Measurements from ENCODE around the gene FGF14. TPM values are rescaled to one million over a fixed set of nuclear protein-coding genes. Genes with fewer than 3 reads are reported as not detected.

FGF14 gene
- total and polyA plus RNA-seq, 2 of the 4 experiments (the other 2 are of a cell fraction), result under 0.01 TPM; not detected in 1

DNA sequence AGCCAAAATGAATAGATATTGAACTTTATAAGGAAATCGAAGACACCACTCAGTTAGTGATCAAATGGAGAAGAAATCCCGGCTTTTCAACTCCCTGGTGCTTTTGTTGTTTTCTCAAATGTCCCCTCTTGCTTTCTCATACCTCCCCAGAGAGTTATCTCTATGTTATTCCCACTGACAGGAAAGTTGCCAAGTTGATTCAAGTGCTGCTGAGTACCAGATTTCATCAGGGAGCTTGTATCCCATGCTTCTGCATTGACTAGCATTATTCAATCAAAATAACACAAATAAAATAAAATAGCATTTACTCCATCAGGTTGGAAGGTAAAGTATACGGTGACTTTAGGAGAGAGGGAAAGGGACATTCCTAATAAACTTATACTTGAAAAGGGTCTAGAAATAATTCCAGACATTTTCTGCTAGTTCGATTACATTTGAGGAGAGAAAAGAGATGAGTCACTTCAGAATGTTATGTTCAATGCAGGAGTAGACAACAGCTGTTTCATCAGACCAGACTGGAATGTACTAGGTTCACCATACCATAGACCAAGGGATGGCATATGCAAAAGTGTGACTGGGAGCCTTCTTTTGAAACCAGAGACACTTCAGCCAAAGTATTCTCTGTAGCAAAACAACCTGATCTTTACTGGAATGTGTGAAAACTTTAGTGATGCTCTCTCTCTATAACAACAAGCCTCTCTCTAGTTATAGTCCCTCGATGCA lies 397.8 kb downstream of the FGF14 start:
- Histone ChIP-seq H4K5ac (ENCODE audit: low read depth, low read length) (no peak overlapping the region), H3K27ac (ENCODE audit: insufficient read depth, low read length) (no peak overlapping the region), H3K23ac (ENCODE audit: low read depth, low read length) (no peak overlapping the region), H2AK9ac (replicated peaks; ENCODE audit: low read depth, low read length, poor library complexity) (no peak overlapping the region), H3K14ac (replicated peaks; ENCODE audit: low read depth, low read length) (no peak overlapping the region), H2BK15ac (ENCODE audit: low read depth, low read length) (no peak overlapping the region), H3K56ac (ENCODE audit: extremely low read depth, insufficient read depth, low read length) (no peak overlapping the region), H2BK120ac (ENCODE audit: low read depth, low read length) (no peak overlapping the region), H3K9ac (ENCODE audit: low read depth, low read length) (no peak overlapping the region), H3K18ac (ENCODE audit: low read depth, low read length) (no peak overlapping the region), H2AFZ (replicated peaks; ENCODE audit: low read length, poor library complexity) (no peak overlapping the region), H2BK5ac (ENCODE audit: low read depth, low read length, poor library complexity, severe bottlenecking) (no peak overlapping the region), H3K9me1 (ENCODE audit: insufficient read depth, low read length) (no peaks in the 10 kb centered on the region), H3K79me1 (ENCODE audit: low read depth in 1 of 2, low read length in 2 of 2) (no peaks in the 10 kb centered on the region), H3K4me1 (ENCODE audit: control insufficient read depth, insufficient read depth, low read length) (no peaks in the 10 kb centered on the region), H3K4ac (ENCODE audit: low read depth, low read length) (no peak overlapping the region), H3K4me3 (ENCODE audit: insufficient read depth, low read depth, low read length) (no peak overlapping the region), H3K36me3 (ENCODE audit: control insufficient read depth, insufficient read depth, low read length) (no peaks in the 10 kb centered on the region), H3K4me2 (ENCODE audit: low read depth, low read length) (no peak overlapping the region), H2AK5ac (ENCODE audit: low read depth, low read length) (no peak overlapping the region), H4K91ac (ENCODE audit: insufficient read depth, low read depth, low read length) (no peak overlapping the region), H4K20me1 (ENCODE audit: insufficient read depth, low read length) (no peaks in the 10 kb centered on the region), H4K8ac (ENCODE audit: low read depth in 2 of 2, low read length in 2 of 2) (no peak overlapping the region), H3K9me3 (ENCODE audit: control insufficient read depth, insufficient read depth, low read length) (no peaks in the 10 kb centered on the region), H2BK20ac (ENCODE audit: low read depth, low read length) (no peak overlapping the region), H3K27me3 (ENCODE audit: control insufficient read depth, insufficient read depth, low read length) (no peaks in the 10 kb centered on the region)
- dilution Hi-C loops (cut with HindIII; ENCODE audit: low sequenced_read_pairs, unreplicated experiment) (no loop called here), intact Hi-C loops (cut with micrococcal nuclease) (no loop called here), in situ Hi-C loops (cut with MboI; ENCODE audit: low sequenced_read_pairs) (no loop called here)
- no peak for ATAC-seq (ENCODE audit: low read depth)
- TF ChIP-seq SMC3 (IDR thresholded peaks at IDR 0.05; ENCODE audit: low read depth, low read length), result no peak
- TF ChIP-seq FOS (IDR thresholded peaks at IDR 0.05; ENCODE audit: low read depth, low read length), result no peak
- no peak for TF ChIP-seq CEBPB (IDR thresholded peaks at IDR 0.05; ENCODE audit: low read depth, low read length)
- TF ChIP-seq RCOR1 (IDR thresholded peaks at IDR 0.05; ENCODE audit: insufficient replicate concordance, low read length), result no peak
- no peak for TF ChIP-seq RFX5 (IDR thresholded peaks at IDR 0.05; ENCODE audit: low read depth, low read length)
- TF ChIP-seq RAD21 (IDR thresholded peaks at IDR 0.05; ENCODE audit: low read length), result no peak
- no peak for TF ChIP-seq POLR2A (IDR thresholded peaks at IDR 0.05; ENCODE audit: low read depth, low read length)
- TF ChIP-seq MAZ (IDR thresholded peaks at IDR 0.05; ENCODE audit: borderline replicate concordance, low read depth, low read length), result no peak
- TF ChIP-seq NFE2L2 (IDR thresholded peaks at IDR 0.05; ENCODE audit: low read depth, low read length), result no peak
- no peak for TF ChIP-seq CHD1 (IDR thresholded peaks at IDR 0.05; ENCODE audit: low read depth, low read length)
- TF ChIP-seq, protein P1, sequence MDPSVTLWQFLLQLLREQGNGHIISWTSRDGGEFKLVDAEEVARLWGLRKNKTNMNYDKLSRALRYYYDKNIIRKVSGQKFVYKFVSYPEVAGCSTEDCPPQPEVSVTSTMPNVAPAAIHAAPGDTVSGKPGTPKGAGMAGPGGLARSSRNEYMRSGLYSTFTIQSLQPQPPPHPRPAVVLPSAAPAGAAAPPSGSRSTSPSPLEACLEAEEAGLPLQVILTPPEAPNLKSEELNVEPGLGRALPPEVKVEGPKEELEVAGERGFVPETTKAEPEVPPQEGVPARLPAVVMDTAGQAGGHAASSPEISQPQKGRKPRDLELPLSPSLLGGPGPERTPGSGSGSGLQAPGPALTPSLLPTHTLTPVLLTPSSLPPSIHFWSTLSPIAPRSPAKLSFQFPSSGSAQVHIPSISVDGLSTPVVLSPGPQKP (IDR thresholded peaks at IDR 0.05; ENCODE audit: borderline replicate concordance, low read depth, low read length), result no peak
- TF ChIP-seq MXI1 (IDR thresholded peaks at IDR 0.05; ENCODE audit: borderline replicate concordance, low read depth, low read length), result no peak
- TF ChIP-seq, protein P2, sequence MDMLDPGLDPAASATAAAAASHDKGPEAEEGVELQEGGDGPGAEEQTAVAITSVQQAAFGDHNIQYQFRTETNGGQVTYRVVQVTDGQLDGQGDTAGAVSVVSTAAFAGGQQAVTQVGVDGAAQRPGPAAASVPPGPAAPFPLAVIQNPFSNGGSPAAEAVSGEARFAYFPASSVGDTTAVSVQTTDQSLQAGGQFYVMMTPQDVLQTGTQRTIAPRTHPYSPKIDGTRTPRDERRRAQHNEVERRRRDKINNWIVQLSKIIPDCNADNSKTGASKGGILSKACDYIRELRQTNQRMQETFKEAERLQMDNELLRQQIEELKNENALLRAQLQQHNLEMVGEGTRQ (IDR thresholded peaks at IDR 0.05; ENCODE audit: low read depth, low read length), result no peak
- no peak for TF ChIP-seq BHLHE40 (IDR thresholded peaks at IDR 0.05; ENCODE audit: low read depth, low read length)
- TF ChIP-seq, protein P3, sequence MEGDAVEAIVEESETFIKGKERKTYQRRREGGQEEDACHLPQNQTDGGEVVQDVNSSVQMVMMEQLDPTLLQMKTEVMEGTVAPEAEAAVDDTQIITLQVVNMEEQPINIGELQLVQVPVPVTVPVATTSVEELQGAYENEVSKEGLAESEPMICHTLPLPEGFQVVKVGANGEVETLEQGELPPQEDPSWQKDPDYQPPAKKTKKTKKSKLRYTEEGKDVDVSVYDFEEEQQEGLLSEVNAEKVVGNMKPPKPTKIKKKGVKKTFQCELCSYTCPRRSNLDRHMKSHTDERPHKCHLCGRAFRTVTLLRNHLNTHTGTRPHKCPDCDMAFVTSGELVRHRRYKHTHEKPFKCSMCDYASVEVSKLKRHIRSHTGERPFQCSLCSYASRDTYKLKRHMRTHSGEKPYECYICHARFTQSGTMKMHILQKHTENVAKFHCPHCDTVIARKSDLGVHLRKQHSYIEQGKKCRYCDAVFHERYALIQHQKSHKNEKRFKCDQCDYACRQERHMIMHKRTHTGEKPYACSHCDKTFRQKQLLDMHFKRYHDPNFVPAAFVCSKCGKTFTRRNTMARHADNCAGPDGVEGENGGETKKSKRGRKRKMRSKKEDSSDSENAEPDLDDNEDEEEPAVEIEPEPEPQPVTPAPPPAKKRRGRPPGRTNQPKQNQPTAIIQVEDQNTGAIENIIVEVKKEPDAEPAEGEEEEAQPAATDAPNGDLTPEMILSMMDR (conservative IDR thresholded peaks at IDR 0.05; ENCODE audit: low read depth, low read length), result no peak
- no peak for TF ChIP-seq MAFK (IDR thresholded peaks at IDR 0.05; ENCODE audit: low read depth, low read length)
- ChIA-PET CTCF (no interaction called here), POLR2A (ENCODE audit: unreplicated experiment) (no interaction called here)
- BruUV-seq (replicated peaks), result no TSS peak
- no peak for DNase-seq
- no CpG with 5 or more reads among the region's 5 CpGs for WGBS, 2 experiments (ENCODE audit: extremely low coverage in 2 of 2, insufficient read length in 1 of 2)

Data from IMR-90 (cell line).